ENCODE measurements around the gene HRH4.

HRH4 gene

DNA sequence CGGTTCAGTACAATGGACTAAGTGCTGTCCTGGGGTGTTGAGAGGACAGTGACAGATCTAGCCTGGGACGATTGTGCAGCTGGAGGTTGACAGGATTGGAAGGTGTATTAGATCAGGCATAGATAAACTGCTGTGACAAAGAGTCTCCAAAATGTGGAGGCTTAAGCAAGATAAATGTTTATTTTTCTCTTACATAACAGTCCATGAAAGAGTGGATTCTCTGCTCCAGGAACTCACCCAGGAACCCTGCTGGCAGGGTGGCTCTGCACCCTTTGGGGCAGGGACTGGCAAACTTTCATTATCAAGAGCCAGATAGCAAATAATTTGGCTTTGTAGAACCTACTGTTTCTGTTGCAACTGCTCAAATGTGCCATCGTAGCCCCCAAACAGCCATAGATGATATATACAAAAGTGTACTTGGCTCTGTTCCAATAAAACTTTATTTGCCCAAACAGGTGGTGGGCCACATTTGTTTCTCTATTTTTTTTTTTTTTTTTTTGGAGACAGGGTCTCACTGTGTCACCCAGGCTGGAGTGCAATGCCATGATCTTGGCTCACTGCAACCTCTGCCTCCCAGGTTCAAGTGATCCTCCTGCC is 9.7 kb downstream of the HRH4 start:
- DNase-seq = no peak
- Mint-ChIP-seq H3K27ac (no peak overlapping the region), H3K27me3 (ENCODE audit: low read depth, poor library complexity) (peaks cover 3% of the 10 kb centered on the region), H3K9me3 (no peaks in the 10 kb centered on the region), H3K36me3 (ENCODE audit: low read depth) (no peaks in the 10 kb centered on the region), H3K4me3 (no peak overlapping the region), H3K4me1 (peaks cover 13% of the 10 kb centered on the region)
- TF ChIP-seq, protein P1, sequence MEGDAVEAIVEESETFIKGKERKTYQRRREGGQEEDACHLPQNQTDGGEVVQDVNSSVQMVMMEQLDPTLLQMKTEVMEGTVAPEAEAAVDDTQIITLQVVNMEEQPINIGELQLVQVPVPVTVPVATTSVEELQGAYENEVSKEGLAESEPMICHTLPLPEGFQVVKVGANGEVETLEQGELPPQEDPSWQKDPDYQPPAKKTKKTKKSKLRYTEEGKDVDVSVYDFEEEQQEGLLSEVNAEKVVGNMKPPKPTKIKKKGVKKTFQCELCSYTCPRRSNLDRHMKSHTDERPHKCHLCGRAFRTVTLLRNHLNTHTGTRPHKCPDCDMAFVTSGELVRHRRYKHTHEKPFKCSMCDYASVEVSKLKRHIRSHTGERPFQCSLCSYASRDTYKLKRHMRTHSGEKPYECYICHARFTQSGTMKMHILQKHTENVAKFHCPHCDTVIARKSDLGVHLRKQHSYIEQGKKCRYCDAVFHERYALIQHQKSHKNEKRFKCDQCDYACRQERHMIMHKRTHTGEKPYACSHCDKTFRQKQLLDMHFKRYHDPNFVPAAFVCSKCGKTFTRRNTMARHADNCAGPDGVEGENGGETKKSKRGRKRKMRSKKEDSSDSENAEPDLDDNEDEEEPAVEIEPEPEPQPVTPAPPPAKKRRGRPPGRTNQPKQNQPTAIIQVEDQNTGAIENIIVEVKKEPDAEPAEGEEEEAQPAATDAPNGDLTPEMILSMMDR (IDR thresholded peaks at IDR 0.05) = no peak

DNA sequence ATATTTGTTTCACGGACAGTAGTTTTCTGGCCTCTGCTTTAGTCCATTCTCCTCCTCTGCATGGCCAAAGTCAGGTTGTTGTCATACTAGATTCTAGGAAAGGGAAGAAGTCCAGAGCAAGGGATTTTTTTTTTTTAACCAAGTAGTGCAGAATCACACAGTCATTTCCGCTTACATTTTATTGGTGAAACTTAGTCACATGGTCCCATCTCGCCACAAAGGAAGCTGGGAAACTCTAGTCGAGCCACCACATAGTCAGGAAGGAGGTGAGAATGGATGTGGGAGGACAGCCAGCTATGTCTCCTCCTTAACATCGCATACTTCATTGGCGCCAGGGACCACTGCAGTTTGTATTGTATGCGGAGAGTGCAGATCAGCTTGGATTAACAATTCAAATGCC is 10.4 kb downstream of the HRH4 start:
- Mint-ChIP-seq H3K27ac (no peak overlapping the region), H3K36me3 (ENCODE audit: low read depth) (no peaks in the 10 kb centered on the region), H3K27me3 (ENCODE audit: low read depth, poor library complexity) (peaks cover 3% of the 10 kb centered on the region), H3K9me3 (no peaks in the 10 kb centered on the region), H3K4me1 (peaks cover 13% of the 10 kb centered on the region), H3K4me3 (no peak overlapping the region)
- DNase-seq = no peak
- TF ChIP-seq, protein P1 (IDR thresholded peaks at IDR 0.05) = no peak

DNA sequence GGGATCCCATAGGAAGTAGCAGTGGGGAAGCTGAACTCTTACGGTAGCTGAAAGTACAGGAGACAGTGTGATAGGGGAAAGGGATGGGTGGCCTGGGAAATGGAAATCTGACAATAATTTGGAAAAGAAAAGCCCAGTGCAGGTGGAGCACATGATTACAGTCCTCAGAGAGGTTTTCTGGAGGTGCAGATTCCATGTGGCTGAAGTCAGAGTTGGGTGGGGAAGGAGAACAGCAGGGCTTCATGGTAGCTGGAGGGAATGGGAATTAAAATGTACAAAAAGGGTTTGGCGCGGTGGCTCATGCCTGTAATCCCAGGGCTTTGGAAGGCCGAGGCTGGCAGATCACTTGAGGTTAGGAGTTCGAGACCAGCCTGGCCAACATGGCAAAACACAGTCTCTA is 12.2 kb downstream of the HRH4 start:
- Mint-ChIP-seq H3K4me1 (peaks cover 13% of the 10 kb centered on the region), H3K27ac (peak overlapping the region; percentile 89), H3K9me3 (no peaks in the 10 kb centered on the region), H3K27me3 (ENCODE audit: low read depth, poor library complexity) (peaks cover 3% of the 10 kb centered on the region), H3K4me3 (no peak overlapping the region), H3K36me3 (ENCODE audit: low read depth) (no peaks in the 10 kb centered on the region)
- no peak for DNase-seq
- TF ChIP-seq, protein P1 (IDR thresholded peaks at IDR 0.05) = no peak

DNA sequence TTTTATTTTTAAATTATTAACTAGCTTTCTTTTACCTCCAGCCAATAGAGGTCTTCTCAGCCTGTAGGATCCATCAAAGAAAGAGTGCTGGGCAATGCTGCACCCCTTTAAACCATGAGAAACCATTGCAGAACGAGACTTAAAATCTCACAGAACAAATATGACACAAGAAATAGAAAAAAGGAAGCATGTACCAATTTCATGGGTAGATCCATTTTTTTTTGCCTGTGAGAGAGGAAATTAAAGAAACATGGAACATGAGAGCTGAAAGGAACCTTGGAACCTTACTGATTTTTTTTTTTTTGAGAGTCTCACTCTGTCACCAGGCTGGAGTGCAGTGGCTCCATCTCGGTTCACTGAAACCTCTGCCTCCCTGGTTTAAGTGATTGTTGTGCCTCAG is 14.0 kb downstream of the HRH4 start:
- H3K27ac Mint-ChIP-seq = no peak overlapping the region
- peaks cover 13% of the 10 kb centered on the region for H3K4me1 Mint-ChIP-seq
- H3K4me3 Mint-ChIP-seq = no peak overlapping the region
- H3K27me3 Mint-ChIP-seq (ENCODE audit: low read depth, poor library complexity) = peaks cover 3% of the 10 kb centered on the region
- TF ChIP-seq, protein P1 (IDR thresholded peaks at IDR 0.05) = no peak
- peaks cover 3% of the 10 kb centered on the region for H3K9me3 Mint-ChIP-seq
- no peak for DNase-seq
- H3K36me3 Mint-ChIP-seq (ENCODE audit: low read depth) = no peaks in the 10 kb centered on the region

DNA sequence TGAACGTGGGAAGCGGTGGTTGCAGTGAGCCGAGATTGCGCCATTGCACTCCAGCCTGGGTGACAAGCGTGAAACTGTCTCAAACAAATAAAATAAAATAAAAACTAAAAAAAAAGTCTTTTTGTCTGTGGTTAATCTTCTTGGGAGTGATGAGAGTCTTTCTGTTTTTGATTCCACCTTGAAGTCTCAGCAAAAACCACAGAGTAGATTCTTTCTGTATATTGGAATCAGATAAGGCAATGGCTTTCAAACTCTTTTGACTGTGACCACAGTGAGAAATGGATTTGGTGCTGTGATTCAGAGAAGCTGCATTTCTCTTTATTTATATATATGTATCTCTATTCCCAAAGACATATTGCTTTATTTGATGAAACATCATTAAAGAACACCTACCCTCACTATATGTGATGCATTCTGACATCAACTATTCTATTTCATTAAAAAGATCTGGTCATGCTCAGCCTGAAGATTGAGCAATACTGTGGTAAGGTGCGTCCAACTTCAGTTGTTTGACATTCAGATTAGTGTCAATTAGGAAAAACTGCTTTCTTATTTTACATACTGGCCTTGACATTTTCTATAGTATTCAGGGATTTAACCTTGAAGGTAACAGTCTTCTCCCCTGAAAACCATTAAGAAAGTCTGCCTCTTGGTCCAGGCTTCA is 15.6 kb downstream of the HRH4 start:
- Mint-ChIP-seq H3K27ac (no peak overlapping the region), H3K36me3 (ENCODE audit: low read depth) (peaks cover 5% of the 10 kb centered on the region), H3K4me1 (peaks cover 13% of the 10 kb centered on the region), H3K4me3 (no peak overlapping the region), H3K9me3 (peaks cover 9% of the 10 kb centered on the region), H3K27me3 (ENCODE audit: low read depth, poor library complexity) (peaks cover 3% of the 10 kb centered on the region)
- DNase-seq = no peak
- TF ChIP-seq, protein P1 (IDR thresholded peaks at IDR 0.05) = no peak

DNA sequence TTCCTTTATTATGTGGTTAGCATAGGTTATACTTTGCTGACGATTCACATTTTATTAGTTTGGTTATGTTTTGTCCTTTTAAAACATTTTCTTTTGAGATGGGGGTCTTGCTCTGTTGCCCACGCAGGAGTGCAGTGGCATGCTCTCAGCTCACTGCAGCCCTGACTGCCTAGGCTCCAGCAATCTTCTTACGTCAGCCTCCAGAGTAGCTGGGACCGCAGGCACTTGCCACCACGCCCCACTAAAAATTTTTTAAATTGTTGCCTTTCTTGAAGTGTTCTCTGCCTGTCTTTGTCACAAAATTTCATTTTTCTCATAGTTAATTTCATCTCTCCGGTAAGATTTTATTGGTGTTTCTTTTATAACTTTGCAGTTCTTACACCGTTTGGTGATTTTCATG is 18.9 kb downstream of the HRH4 start:
- DNase-seq = no peak
- Mint-ChIP-seq H3K27ac (no peak overlapping the region), H3K4me3 (no peak overlapping the region), H3K36me3 (ENCODE audit: low read depth) (peaks cover 5% of the 10 kb centered on the region), H3K4me1 (no peaks in the 10 kb centered on the region), H3K9me3 (peaks cover 9% of the 10 kb centered on the region), H3K27me3 (ENCODE audit: low read depth, poor library complexity) (peaks cover 3% of the 10 kb centered on the region)
- TF ChIP-seq, protein P1 (IDR thresholded peaks at IDR 0.05) = no peak

Data from nephron progenitor cell (in vitro differentiated cells).